Measurements from ENCODE around the gene SH3PXD2A. TPM values are rescaled to one million over a fixed set of nuclear protein-coding genes. Genes with fewer than 3 reads are reported as not detected.

The SH3PXD2A gene
- total RNA-seq, 1 experiment from 2014 or later: 54.9 TPM

DNA sequence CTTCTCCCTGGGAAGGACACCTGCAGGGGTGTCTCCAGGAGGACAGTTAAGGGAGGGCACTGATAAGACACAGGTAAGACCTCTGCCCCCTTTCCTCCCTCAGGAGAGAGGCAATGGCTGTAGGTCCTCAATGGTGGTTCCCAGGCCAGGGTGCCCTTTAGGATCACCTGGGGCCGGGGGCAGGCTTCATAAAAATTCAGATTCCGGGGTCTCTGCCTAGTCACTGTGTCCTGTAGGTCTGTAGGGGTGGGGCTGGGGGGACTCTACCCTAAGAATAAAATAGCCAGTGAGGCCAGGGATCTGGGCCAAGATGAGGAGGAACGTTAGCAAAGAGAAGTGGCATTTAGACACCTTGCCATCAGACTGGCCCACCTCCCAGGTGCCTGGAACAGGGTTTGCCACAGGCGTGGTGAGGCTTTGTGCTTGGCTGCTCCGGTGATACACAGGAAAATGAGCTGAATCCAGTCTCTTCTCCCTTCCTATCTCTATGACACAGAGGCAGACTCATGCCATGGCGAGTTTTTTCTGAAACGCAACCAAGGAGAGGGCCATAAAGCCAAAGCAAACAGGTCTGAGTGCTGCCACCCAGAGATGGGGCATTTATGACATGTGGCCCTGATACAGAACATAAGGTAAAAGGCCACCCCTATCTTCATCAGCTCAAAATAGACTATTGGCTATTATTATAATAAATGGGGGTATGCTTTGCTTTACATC lies 52.6 kb downstream of the SH3PXD2A start:
- no peaks in the 10 kb centered on the region for H3K27me3 ChIP-seq (replicated peaks; ENCODE audit: insufficient read depth, low read depth, low read length, poor library complexity)
- TF ChIP-seq EZH2 (IDR thresholded peaks at IDR 0.05; ENCODE audit: borderline replicate concordance, low read depth, low read length, poor library complexity, severe bottlenecking): no peak
- no peak for TF ChIP-seq CTCF (conservative IDR thresholded peaks at IDR 0.05; ENCODE audit: low read depth, low read length)
- no peak overlapping the region for H3K4me3 ChIP-seq (ENCODE audit: low read depth, low read length, poor library complexity, severe bottlenecking)
- DNase-seq (ENCODE audit: low spot score): no peak
- peaks cover 40% of the 10 kb centered on the region for H3K4me1 ChIP-seq (ENCODE audit: insufficient read depth, low read length, poor library complexity, severe bottlenecking)
- intact Hi-C loops (cut with micrococcal nuclease; ENCODE audit: unreplicated experiment): no loop called here
- H3K36me3 ChIP-seq (ENCODE audit: insufficient read depth, low read length, poor library complexity, severe bottlenecking): peaks cover 10% of the 10 kb centered on the region
- BruUV-seq (replicated peaks): no TSS peak
- ChIA-PET POLR2A (ENCODE audit: low non-redundant PET) (no interaction called here), CTCF (no interaction called here)
- H3K27ac ChIP-seq (ENCODE audit: low read depth, low read length, poor library complexity, severe bottlenecking): peak overlapping the region; percentile 60
- H3K9me3 ChIP-seq (ENCODE audit: low read depth, low read length, poor library complexity, severe bottlenecking): no peaks in the 10 kb centered on the region

- no TSS peak for BruUV-seq (replicated peaks)
Observed at GRCh38 chr10:103802081-103802480, 53.3 kb downstream of the SH3PXD2A start.

GRCh38 chr10:103800789-103801540 lies 54.4 kb downstream of the SH3PXD2A start:
- BruUV-seq (replicated peaks): no TSS peak
- Histone ChIP-seq H3K27ac (ENCODE audit: low read depth, low read length, poor library complexity, severe bottlenecking) (no peak overlapping the region), H3K27me3 (replicated peaks; ENCODE audit: insufficient read depth, low read depth, low read length, poor library complexity) (no peaks in the 10 kb centered on the region), H3K4me3 (ENCODE audit: low read depth, low read length, poor library complexity, severe bottlenecking) (no peak overlapping the region), H3K36me3 (ENCODE audit: insufficient read depth, low read length, poor library complexity, severe bottlenecking) (peaks cover 10% of the 10 kb centered on the region), H3K4me1 (ENCODE audit: insufficient read depth, low read length, poor library complexity, severe bottlenecking) (peaks cover 56% of the 10 kb centered on the region), H3K9me3 (ENCODE audit: low read depth, low read length, poor library complexity, severe bottlenecking) (no peaks in the 10 kb centered on the region)
- DNase-seq (ENCODE audit: low spot score): no peak
- ChIA-PET CTCF (no interaction called here), POLR2A (ENCODE audit: low non-redundant PET) (interaction anchor here (0.6 kb wide), 1 partner anchor 13 kb away, joined by 3 read pairs; no protein-coding TSS in a partner anchor)
- intact Hi-C loops (cut with micrococcal nuclease; ENCODE audit: unreplicated experiment): no loop called here
- TF ChIP-seq EZH2 (IDR thresholded peaks at IDR 0.05; ENCODE audit: borderline replicate concordance, low read depth, low read length, poor library complexity, severe bottlenecking) (no peak), CTCF (conservative IDR thresholded peaks at IDR 0.05; ENCODE audit: low read depth, low read length) (no peak)

More at GRCh38 chr10:103802081-103802480, 53.3 kb downstream of the SH3PXD2A start:
- ChIA-PET CTCF (no interaction called here), POLR2A (ENCODE audit: low non-redundant PET) (no interaction called here)
- Histone ChIP-seq H3K27ac (ENCODE audit: low read depth, low read length, poor library complexity, severe bottlenecking) (peak overlapping the region; percentile 60), H3K4me1 (ENCODE audit: insufficient read depth, low read length, poor library complexity, severe bottlenecking) (peaks cover 45% of the 10 kb centered on the region), H3K27me3 (replicated peaks; ENCODE audit: insufficient read depth, low read depth, low read length, poor library complexity) (no peaks in the 10 kb centered on the region), H3K36me3 (ENCODE audit: insufficient read depth, low read length, poor library complexity, severe bottlenecking) (peaks cover 10% of the 10 kb centered on the region), H3K9me3 (ENCODE audit: low read depth, low read length, poor library complexity, severe bottlenecking) (no peaks in the 10 kb centered on the region), H3K4me3 (ENCODE audit: low read depth, low read length, poor library complexity, severe bottlenecking) (no peak overlapping the region)
- intact Hi-C loops (cut with micrococcal nuclease; ENCODE audit: unreplicated experiment): no loop called here
- TF ChIP-seq CTCF (conservative IDR thresholded peaks at IDR 0.05; ENCODE audit: low read depth, low read length) (no peak), EZH2 (IDR thresholded peaks at IDR 0.05; ENCODE audit: borderline replicate concordance, low read depth, low read length, poor library complexity, severe bottlenecking) (no peak)
- DNase-seq (ENCODE audit: low spot score): no peak
